ENCODE results near the gene TMEM63A. TPM values are rescaled to one million over a fixed set of nuclear protein-coding genes. Genes with fewer than 3 reads are reported as not detected.

Gene TMEM63A
- total and polyA plus RNA-seq, 2 donors (not counting 3 experiments of a cell fraction or from before 2014, with no cell fraction given) = 28.7 to 41.4 TPM

- H3K4me3 ChIP-seq (replicated peaks in 1 of 3; ENCODE audit: insufficient read depth in 1 of 3, low read depth in 1 of 3, low read length in 3 of 3) = no peak overlapping the region
- CTCF ChIA-PET = no interaction called here
- TF ChIP-seq POLR2AphosphoS5 (IDR thresholded peaks at IDR 0.05; ENCODE audit: insufficient read depth, low read depth, low read length) (no peak), MAX (IDR thresholded peaks at IDR 0.05; ENCODE audit: insufficient read depth, insufficient read length) (no peak), JUN (IDR thresholded peaks at IDR 0.05; ENCODE audit: borderline replicate concordance, insufficient read depth, insufficient read length, low read depth) (no peak), EZH2 (IDR thresholded peaks at IDR 0.05; ENCODE audit: borderline replicate concordance, low read depth, low read length, severe bottlenecking) (no peak), CTCF (IDR thresholded peaks at IDR 0.05; ENCODE audit: extremely low read depth in 1 of 2, insufficient read depth in 1 of 2, low read depth in 1 of 2, low read length in 2 of 2) (no peak), GATA2 (IDR thresholded peaks at IDR 0.05; ENCODE audit: insufficient read depth, insufficient read length, low read depth, low read length) (no peak), FOS (IDR thresholded peaks at IDR 0.05; ENCODE audit: borderline replicate concordance, insufficient read depth, low read length) (no peak), POLR2A (IDR thresholded peaks at IDR 0.05; ENCODE audit: low read depth, low read length) (no peak), MYC (IDR thresholded peaks at IDR 0.05; ENCODE audit: low read depth, low read length) (no peak)
Observed at GRCh38 chr1:225816643-225817538, 65.3 kb downstream of the TMEM63A start.

More at GRCh38 chr1:225816643-225817538, 65.3 kb downstream of the TMEM63A start:
- peak overlapping the region; percentile 53 for H3K27ac ChIP-seq (ENCODE audit: insufficient read depth, low read depth, low read length)
- dilution Hi-C loops (cut with MboI; ENCODE audit: extremely low pct_ligation_motif_present, low sequenced_read_pairs) = no loop called here
- peaks cover 9% of the 10 kb centered on the region for H3K4me1 ChIP-seq (ENCODE audit: control insufficient read depth, extremely low read depth, insufficient read depth, low read length)
- no peaks in the 10 kb centered on the region for H3K9me1 ChIP-seq (replicated peaks; ENCODE audit: control insufficient read depth, extremely low read depth, insufficient read depth, low read length)
- no peaks in the 10 kb centered on the region for H4K20me1 ChIP-seq (replicated peaks; ENCODE audit: control insufficient read depth, extremely low read depth, insufficient read depth, low read length)
- no peaks in the 10 kb centered on the region for H3K36me3 ChIP-seq (ENCODE audit: control insufficient read depth in 2 of 2, extremely low read depth in 1 of 2, insufficient read depth in 2 of 2, low read length in 2 of 2)
- POLR2A ChIA-PET = no interaction called here
- DNase-seq (ENCODE audit: low read depth, low spot score) = peak; percentile 75
- no peak for FAIRE-seq
- no peaks in the 10 kb centered on the region for H3K9me3 ChIP-seq (replicated peaks; ENCODE audit: control insufficient read depth, insufficient read depth, low read length)
- no peak overlapping the region for H3K4me2 ChIP-seq (ENCODE audit: insufficient read depth, low read length)
- H2AFZ ChIP-seq (ENCODE audit: low read depth, low read length) = peak overlapping the region; percentile 83
- no peaks in the 10 kb centered on the region for H3K27me3 ChIP-seq (ENCODE audit: control insufficient read depth in 2 of 2, insufficient read depth in 2 of 2, low read length in 2 of 2)
- H3K9ac ChIP-seq (replicated peaks; ENCODE audit: extremely low read depth, insufficient read depth, low read length) = no peak overlapping the region
- intact Hi-C loops (cut with micrococcal nuclease) = no loop called here
- H3K79me2 ChIP-seq (ENCODE audit: control insufficient read depth, insufficient read depth, low read length) = no peaks in the 10 kb centered on the region
- BruUV-seq (replicated peaks) = no TSS peak

Data from endothelial cell of umbilical vein (primary cell).